Caco-2 (cell line): ENCODE data around the gene MACROD2. TPM values are rescaled to one million over a fixed set of nuclear protein-coding genes. Genes with fewer than 3 reads are reported as not detected.

ENCODE experiments used
- BruUV-seq: library from RNA; stranded (reverse); fragments of 400-500 nt; replicated peaks from 2 replicates; lab custom pipeline; 2021; lab: Mats Ljungman, UMichigan
- CTCF ChIA-PET: fragments of 300-600 bp; sonication (Branson Sonifier 250); formaldehyde crosslinking; loops from one replicate; lab custom pipeline; 2022; ENCODE audit warnings: antibody characterized with exemption; lab: Charles Lee
- POLR2A ChIA-PET: fragments of 300-600 bp; sonication (Branson Sonifier 250); formaldehyde crosslinking; loops from one replicate; lab custom pipeline; 2022; ENCODE audit warnings: antibody characterized with exemption; lab: Charles Lee
- DNase-seq, 2 experiments: peaks; one replicate each; pipeline versions ENCODE4 v3.0.0 to v3.0.0-alpha.2; 2020 to 2022
- H3K27me3 ChIP-seq: replicated peaks from 2 replicates; pipeline ENCODE4 v1.6.0; 2011; ENCODE audit warnings: low read length; ENCODE audit not compliant: control insufficient read depth, insufficient read depth
- H3K36me3 ChIP-seq: 2 replicates; pipeline ENCODE4 v1.5.1; 2011; ENCODE audit warnings: low read length; ENCODE audit not compliant: control insufficient read depth, insufficient read depth
- H3K4me1 ChIP-seq: fragments of 250-450 bp; sonication (Bioruptor Pico); 2 replicates; pipeline ENCODE4 v1.5.1; 2020; ENCODE audit warnings: mild to moderate bottlenecking
- H3K4me3 ChIP-seq: 2 replicates; pipeline ENCODE4 v1.5.1; 2011; ENCODE audit warnings: low read depth, mild to moderate bottlenecking, control low read depth, low read length
- H3K9me3 ChIP-seq: fragments of 250-450 bp; sonication (Bioruptor Pico); 2 replicates; pipeline ENCODE4 v1.5.1; 2020; ENCODE audit warnings: mild to moderate bottlenecking, moderate library complexity
- H3K27ac Mint-ChIP-seq: one replicate; pipeline ENCODE4 v1.8.0; 2022; ENCODE audit warnings: mixed read lengths; ENCODE audit not compliant: unreplicated experiment
- H3K27me3 Mint-ChIP-seq: one replicate; pipeline ENCODE4 v1.8.0; 2022; ENCODE audit warnings: mixed read lengths; ENCODE audit not compliant: insufficient read depth, unreplicated experiment
- H3K36me3 Mint-ChIP-seq: one replicate; pipeline ENCODE4 v1.8.0; 2022; ENCODE audit warnings: mild to moderate bottlenecking, mixed read lengths; ENCODE audit not compliant: insufficient read depth, unreplicated experiment
- H3K4me1 Mint-ChIP-seq: one replicate; pipeline ENCODE4 v1.8.0; 2022; ENCODE audit warnings: low read depth, mixed read lengths; ENCODE audit not compliant: unreplicated experiment
- H3K4me3 Mint-ChIP-seq: one replicate; pipeline ENCODE4 v1.8.0; 2022; ENCODE audit warnings: mild to moderate bottlenecking, moderate library complexity, mixed read lengths; ENCODE audit not compliant: unreplicated experiment
- H3K9me3 Mint-ChIP-seq: one replicate; pipeline ENCODE4 v1.8.0; 2022; ENCODE audit warnings: mixed read lengths; ENCODE audit not compliant: unreplicated experiment
- CTCF ChIP-seq, 2 experiments: fragments of 200-600 bp in 1 of 2; IDR thresholded peaks; 1 replicate in 1 of 2; 2 replicates in 1 of 2; pipeline versions ENCODE4 v1.5.1 to v1.8.0; 2011 to 2022; ENCODE audit warnings: antibody characterized with exemption in 1 of 2, control low read depth in 1 of 2, inconsistent platforms in 1 of 2, low read depth in 1 of 2, low read length in 1 of 2, mild to moderate bottlenecking in 1 of 2, moderate library complexity in 1 of 2; ENCODE audit not compliant: insufficient read depth in 1 of 2, severe bottlenecking in 1 of 2, unreplicated experiment in 1 of 2
- intact Hi-C: fragments of 100-400 bp; cut with micrococcal nuclease; formaldehyde crosslinking; loops from one replicate; pipeline ENCODE4 v1.10.0; 2022; ENCODE audit not compliant: unreplicated experiment
- total RNA-seq: library from RNA; stranded (reverse); gene quantifications from 2 replicates; pipeline ENCODE4 v1.2.3, GENCODE V29; 2022

MACROD2 gene
- total RNA-seq, 1 experiment from 2014 or later = 6.4 TPM

DNA sequence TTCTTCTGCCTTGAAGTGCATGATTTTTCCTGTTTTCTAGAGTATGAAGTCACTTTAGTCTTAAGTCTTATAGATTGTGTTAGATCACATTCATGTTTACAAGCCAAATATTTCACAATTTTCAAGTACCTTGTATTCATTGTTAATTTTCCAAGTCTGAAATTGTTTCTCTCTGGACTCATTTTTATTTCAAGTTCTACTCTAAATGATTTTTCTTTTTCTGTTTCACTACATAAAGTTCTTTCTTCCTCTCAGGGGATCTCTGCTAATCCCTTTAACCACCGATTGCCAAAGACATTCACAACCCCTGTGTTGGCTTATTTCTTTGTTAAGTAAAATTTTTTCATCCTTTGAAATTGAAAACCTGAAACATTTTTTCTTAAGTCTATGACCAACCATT, 1772.3 kb downstream of the MACROD2 start:
- BruUV-seq = no TSS peak
- no peak for TF ChIP-seq CTCF (IDR thresholded peaks at IDR 0.05; ENCODE audit: insufficient read depth in 1 of 2, low read depth in 1 of 2, low read length in 1 of 2, severe bottlenecking in 1 of 2, unreplicated experiment in 1 of 2)
- Mint-ChIP-seq H3K9me3 (peaks cover 6% of the 10 kb centered on the region), H3K27ac (no peak overlapping the region), H3K4me3 (no peak overlapping the region), H3K4me1 (peaks cover 5% of the 10 kb centered on the region), H3K36me3 (no peaks in the 10 kb centered on the region), H3K27me3 (no peaks in the 10 kb centered on the region)
- intact Hi-C loops = no loop called here
- H3K4me3 ChIP-seq = no peak overlapping the region
- no peaks in the 10 kb centered on the region for H3K27me3 ChIP-seq
- ChIA-PET CTCF (no interaction called here), POLR2A (no interaction called here)
- peaks cover 3% of the 10 kb centered on the region; the same call in 1 of the 2 replicates for H3K4me1 ChIP-seq
- no peak for DNase-seq
- no peaks in the 10 kb centered on the region for H3K9me3 ChIP-seq
- H3K36me3 ChIP-seq = no peaks in the 10 kb centered on the region; the same call in 1 of the 2 replicates

GRCh38 chr20:15767999-15768741, 1772.9 kb downstream of the MACROD2 start:
- Mint-ChIP-seq H3K4me1 (peaks cover 7% of the 10 kb centered on the region), H3K27ac (no peak overlapping the region), H3K9me3 (peaks cover 8% of the 10 kb centered on the region), H3K36me3 (no peaks in the 10 kb centered on the region), H3K4me3 (no peak overlapping the region), H3K27me3 (no peaks in the 10 kb centered on the region)
- no peaks in the 10 kb centered on the region for H3K9me3 ChIP-seq
- CTCF ChIA-PET = no interaction called here
- POLR2A ChIA-PET = no interaction called here
- H3K36me3 ChIP-seq = no peaks in the 10 kb centered on the region; the same call in 1 of the 2 replicates
- no TSS peak for BruUV-seq
- no peak for DNase-seq
- H3K4me1 ChIP-seq = peaks cover 7% of the 10 kb centered on the region; the same call in 1 of the 2 replicates
- H3K27me3 ChIP-seq = no peaks in the 10 kb centered on the region
- no peak for TF ChIP-seq CTCF (IDR thresholded peaks at IDR 0.05; ENCODE audit: insufficient read depth in 1 of 2, low read depth in 1 of 2, low read length in 1 of 2, severe bottlenecking in 1 of 2, unreplicated experiment in 1 of 2)
- H3K4me3 ChIP-seq = no peak overlapping the region
- intact Hi-C loops = no loop called here

GRCh38 chr20:15772826-15773225, 1777.5 kb downstream of the MACROD2 start:
- peaks cover 22% of the 10 kb centered on the region for H3K4me1 Mint-ChIP-seq
- Histone ChIP-seq H3K9me3 (no peaks in the 10 kb centered on the region), H3K36me3 (no peaks in the 10 kb centered on the region), H3K4me3 (no peak overlapping the region), H3K27me3 (no peaks in the 10 kb centered on the region), H3K4me1 (peaks cover 7% of the 10 kb centered on the region; the same call in 1 of the 2 replicates)
- no peak overlapping the region for H3K4me3 Mint-ChIP-seq
- POLR2A ChIA-PET = no interaction called here
- no peak for TF ChIP-seq CTCF (IDR thresholded peaks at IDR 0.05; ENCODE audit: insufficient read depth in 1 of 2, low read depth in 1 of 2, low read length in 1 of 2, severe bottlenecking in 1 of 2, unreplicated experiment in 1 of 2)
- no peak for DNase-seq
- peaks cover 16% of the 10 kb centered on the region for H3K9me3 Mint-ChIP-seq
- H3K36me3 Mint-ChIP-seq = no peaks in the 10 kb centered on the region
- BruUV-seq = no TSS peak
- CTCF ChIA-PET = no interaction called here
- intact Hi-C loops = no loop called here
- no peak overlapping the region for H3K27ac Mint-ChIP-seq
- no peaks in the 10 kb centered on the region for H3K27me3 Mint-ChIP-seq
